ENCODE data around the gene MELK.

The MELK gene

DNA sequence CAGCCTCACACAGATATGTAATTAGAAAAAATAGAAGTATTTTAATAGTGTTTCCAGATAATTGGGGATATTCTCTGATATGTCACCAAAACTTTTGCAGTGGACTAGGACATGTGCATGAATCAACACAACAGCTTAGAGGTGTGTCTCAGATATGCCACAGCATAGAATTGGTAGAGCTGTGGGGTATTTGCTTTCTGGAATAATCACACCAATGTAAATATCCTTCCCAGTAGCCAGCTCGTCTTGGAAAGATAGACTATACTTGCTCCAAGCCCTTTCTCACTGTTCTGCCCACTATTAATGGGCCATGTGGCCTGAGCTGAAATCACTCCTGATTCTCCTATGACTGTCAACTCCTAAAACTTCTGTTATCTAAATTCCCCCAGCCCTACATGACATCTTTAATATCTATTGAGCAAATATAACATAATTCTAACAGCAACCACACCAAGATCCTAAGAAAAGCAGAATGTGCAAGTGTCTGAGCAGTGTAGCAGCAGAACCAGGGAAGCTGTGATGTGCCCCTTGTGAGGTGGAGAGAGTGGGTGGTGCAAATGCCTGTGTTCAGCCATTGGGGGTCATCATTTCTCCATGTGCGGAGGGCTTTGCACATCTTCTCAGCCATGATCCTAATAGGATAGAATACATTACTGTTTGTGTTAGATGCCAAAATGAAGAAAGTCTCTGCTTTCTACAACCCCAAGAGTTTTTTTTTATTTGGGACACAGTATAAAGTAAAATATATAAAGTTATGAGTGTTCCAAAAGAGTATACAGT is 65.0 kb downstream of the MELK start:
- TF ChIP-seq ZNF274 (IDR thresholded peaks at IDR 0.05; ENCODE audit: low read depth, low read length), result no peak
- TF ChIP-seq YY1 (IDR thresholded peaks at IDR 0.05; ENCODE audit: insufficient read depth, insufficient read length), result no peak
- no peak for TF ChIP-seq SUZ12 (IDR thresholded peaks at IDR 0.05; ENCODE audit: extremely low read depth, insufficient read depth, insufficient read length)
- Histone ChIP-seq H3K4me1 (ENCODE audit: insufficient read depth, insufficient read length) (no peaks in the 10 kb centered on the region), H3K4me3 (ENCODE audit: insufficient read length, low read depth) (no peak overlapping the region), H3K9me3 (ENCODE audit: insufficient read depth, low read length) (no peaks in the 10 kb centered on the region), H3K9ac (ENCODE audit: insufficient read length, low read depth) (no peak overlapping the region), H3K36me3 (ENCODE audit: insufficient read depth, insufficient read length, low read length) (peaks cover 74% of the 10 kb centered on the region), H3K27me3 (ENCODE audit: insufficient read depth, insufficient read length) (no peaks in the 10 kb centered on the region)
- DNase-seq (ENCODE audit: low read depth, low spot score), result no peak

GRCh38 chr9:36640771-36641381 is 68.2 kb downstream of the MELK start:
- no peak overlapping the region for H3K9ac ChIP-seq (ENCODE audit: insufficient read length, low read depth)
- H3K9me3 ChIP-seq (ENCODE audit: insufficient read depth, low read length), result no peaks in the 10 kb centered on the region
- no peak overlapping the region for H3K4me3 ChIP-seq (ENCODE audit: insufficient read length, low read depth)
- no peaks in the 10 kb centered on the region for H3K4me1 ChIP-seq (ENCODE audit: insufficient read depth, insufficient read length)
- TF ChIP-seq YY1 (IDR thresholded peaks at IDR 0.05; ENCODE audit: insufficient read depth, insufficient read length), result no peak
- TF ChIP-seq SUZ12 (IDR thresholded peaks at IDR 0.05; ENCODE audit: extremely low read depth, insufficient read depth, insufficient read length), result no peak
- no peak for TF ChIP-seq ZNF274 (IDR thresholded peaks at IDR 0.05; ENCODE audit: low read depth, low read length)
- no peaks in the 10 kb centered on the region for H3K27me3 ChIP-seq (ENCODE audit: insufficient read depth, insufficient read length)
- no peak for DNase-seq (ENCODE audit: low read depth, low spot score)
- H3K36me3 ChIP-seq (ENCODE audit: insufficient read depth, insufficient read length, low read length), result peaks cover 66% of the 10 kb centered on the region

GRCh38 chr9:36642817-36643216 is 70.1 kb downstream of the MELK start:
- Histone ChIP-seq H3K27me3 (ENCODE audit: insufficient read depth, insufficient read length) (no peaks in the 10 kb centered on the region), H3K4me1 (ENCODE audit: insufficient read depth, insufficient read length) (no peaks in the 10 kb centered on the region), H3K4me3 (ENCODE audit: insufficient read length, low read depth) (no peak overlapping the region), H3K36me3 (ENCODE audit: insufficient read depth, insufficient read length, low read length) (peaks cover 79% of the 10 kb centered on the region), H3K9me3 (ENCODE audit: insufficient read depth, low read length) (no peaks in the 10 kb centered on the region), H3K9ac (ENCODE audit: insufficient read length, low read depth) (no peak overlapping the region)
- no peak for TF ChIP-seq ZNF274 (IDR thresholded peaks at IDR 0.05; ENCODE audit: low read depth, low read length)
- TF ChIP-seq SUZ12 (IDR thresholded peaks at IDR 0.05; ENCODE audit: extremely low read depth, insufficient read depth, insufficient read length), result no peak
- TF ChIP-seq YY1 (IDR thresholded peaks at IDR 0.05; ENCODE audit: insufficient read depth, insufficient read length), result no peak
- DNase-seq (ENCODE audit: low read depth, low spot score), result no peak

- peaks cover 70% of the 10 kb centered on the region for H3K36me3 ChIP-seq (ENCODE audit: insufficient read depth, insufficient read length, low read length)
These were observed 84.1 kb downstream of the MELK start for GRCh38 chr9:36656842-36657241.

GRCh38 chr9:36659500-36659899 is 86.8 kb downstream of the MELK start:
- no peak for DNase-seq (ENCODE audit: low read depth, low spot score)
- no peaks in the 10 kb centered on the region for H3K27me3 ChIP-seq (ENCODE audit: insufficient read depth, insufficient read length)

More at GRCh38 chr9:36656842-36657241, 84.1 kb downstream of the MELK start:
- H3K9me3 ChIP-seq (ENCODE audit: insufficient read depth, low read length), result no peaks in the 10 kb centered on the region
- TF ChIP-seq SUZ12 (IDR thresholded peaks at IDR 0.05; ENCODE audit: extremely low read depth, insufficient read depth, insufficient read length), result no peak
- TF ChIP-seq YY1 (IDR thresholded peaks at IDR 0.05; ENCODE audit: insufficient read depth, insufficient read length), result no peak
- TF ChIP-seq ZNF274 (IDR thresholded peaks at IDR 0.05; ENCODE audit: low read depth, low read length), result no peak
- H3K9ac ChIP-seq (ENCODE audit: insufficient read length, low read depth), result no peak overlapping the region
- H3K27me3 ChIP-seq (ENCODE audit: insufficient read depth, insufficient read length), result no peaks in the 10 kb centered on the region
- DNase-seq (ENCODE audit: low read depth, low spot score), result no peak
- no peaks in the 10 kb centered on the region for H3K4me1 ChIP-seq (ENCODE audit: insufficient read depth, insufficient read length)
- no peak overlapping the region for H3K4me3 ChIP-seq (ENCODE audit: insufficient read length, low read depth)

DNA sequence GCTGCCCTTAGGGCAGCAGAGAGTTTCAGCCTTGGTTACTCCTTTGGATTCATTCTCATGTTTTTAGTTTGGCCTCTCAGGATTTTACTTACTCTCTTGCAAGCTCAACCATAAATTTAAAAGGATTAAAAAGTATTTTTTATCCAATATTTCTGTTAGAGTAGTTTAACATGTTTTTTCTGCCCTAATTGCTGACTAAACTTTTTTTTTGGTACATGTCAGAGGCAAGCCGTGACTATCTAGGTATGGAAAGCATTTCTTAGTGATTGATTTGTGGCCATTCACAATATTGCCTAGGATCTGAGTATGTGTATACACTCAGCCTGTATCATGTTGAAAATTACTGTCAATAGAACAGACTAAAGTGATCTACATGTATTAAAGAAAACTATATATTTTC is 92.1 kb downstream of the MELK start:
- Histone ChIP-seq H3K4me1 (ENCODE audit: insufficient read depth, insufficient read length) (peaks cover 3% of the 10 kb centered on the region), H3K9me3 (ENCODE audit: insufficient read depth, low read length) (no peaks in the 10 kb centered on the region), H3K4me3 (ENCODE audit: insufficient read length, low read depth) (no peak overlapping the region), H3K9ac (ENCODE audit: insufficient read length, low read depth) (no peak overlapping the region), H3K27me3 (ENCODE audit: insufficient read depth, insufficient read length) (no peaks in the 10 kb centered on the region), H3K36me3 (ENCODE audit: insufficient read depth, insufficient read length, low read length) (peaks cover 63% of the 10 kb centered on the region)
- no peak for DNase-seq (ENCODE audit: low read depth, low spot score)
- TF ChIP-seq SUZ12 (IDR thresholded peaks at IDR 0.05; ENCODE audit: extremely low read depth, insufficient read depth, insufficient read length) (no peak), ZNF274 (IDR thresholded peaks at IDR 0.05; ENCODE audit: low read depth, low read length) (no peak), YY1 (IDR thresholded peaks at IDR 0.05; ENCODE audit: insufficient read depth, insufficient read length) (no peak)

More at GRCh38 chr9:36659500-36659899, 86.8 kb downstream of the MELK start:
- H3K4me1 ChIP-seq (ENCODE audit: insufficient read depth, insufficient read length), result no peaks in the 10 kb centered on the region
- no peaks in the 10 kb centered on the region for H3K9me3 ChIP-seq (ENCODE audit: insufficient read depth, low read length)
- no peak overlapping the region for H3K9ac ChIP-seq (ENCODE audit: insufficient read length, low read depth)
- H3K36me3 ChIP-seq (ENCODE audit: insufficient read depth, insufficient read length, low read length), result peaks cover 61% of the 10 kb centered on the region
- H3K4me3 ChIP-seq (ENCODE audit: insufficient read length, low read depth), result no peak overlapping the region
- no peak for TF ChIP-seq SUZ12 (IDR thresholded peaks at IDR 0.05; ENCODE audit: extremely low read depth, insufficient read depth, insufficient read length)
- no peak for TF ChIP-seq YY1 (IDR thresholded peaks at IDR 0.05; ENCODE audit: insufficient read depth, insufficient read length)
- TF ChIP-seq ZNF274 (IDR thresholded peaks at IDR 0.05; ENCODE audit: low read depth, low read length), result no peak

DNA sequence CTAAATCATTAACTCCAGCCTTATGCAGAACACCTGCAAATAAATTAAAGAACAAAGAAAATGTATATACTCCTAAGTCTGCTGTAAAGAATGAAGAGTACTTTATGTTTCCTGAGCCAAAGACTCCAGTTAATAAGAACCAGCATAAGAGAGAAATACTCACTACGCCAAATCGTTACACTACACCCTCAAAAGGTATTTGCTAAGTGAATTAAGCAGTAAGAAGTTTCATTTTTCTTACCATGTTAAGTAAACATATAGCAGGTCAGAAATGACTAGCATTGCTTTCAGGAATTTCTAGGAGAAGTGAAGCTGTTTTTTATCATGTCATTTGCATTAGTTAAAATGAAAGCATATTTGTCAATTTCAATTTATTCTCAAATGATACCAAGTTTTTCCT is 92.7 kb downstream of the MELK start:
- no peak overlapping the region for H3K4me3 ChIP-seq (ENCODE audit: insufficient read length, low read depth)

More for the DNA sequence above, 92.7 kb downstream of the MELK start:
- peaks cover 61% of the 10 kb centered on the region for H3K36me3 ChIP-seq (ENCODE audit: insufficient read depth, insufficient read length, low read length)
- no peak for DNase-seq (ENCODE audit: low read depth, low spot score)
- H3K9ac ChIP-seq (ENCODE audit: insufficient read length, low read depth), result no peak overlapping the region
- peaks cover 3% of the 10 kb centered on the region for H3K4me1 ChIP-seq (ENCODE audit: insufficient read depth, insufficient read length)
- TF ChIP-seq YY1 (IDR thresholded peaks at IDR 0.05; ENCODE audit: insufficient read depth, insufficient read length) (no peak), SUZ12 (IDR thresholded peaks at IDR 0.05; ENCODE audit: extremely low read depth, insufficient read depth, insufficient read length) (no peak), ZNF274 (IDR thresholded peaks at IDR 0.05; ENCODE audit: low read depth, low read length) (no peak)
- H3K9me3 ChIP-seq (ENCODE audit: insufficient read depth, low read length), result no peaks in the 10 kb centered on the region
- no peaks in the 10 kb centered on the region for H3K27me3 ChIP-seq (ENCODE audit: insufficient read depth, insufficient read length)
